ENCODE measurements around the gene PAPOLB. TPM values are rescaled to one million over a fixed set of nuclear protein-coding genes. Genes with fewer than 3 reads are reported as not detected.
"Not testable (repeated sequence)": the region's sequence is repeated elsewhere in the genome, so short reads cannot be mapped to it uniquely, and the experiment has no call there.

PAPOLB gene
- polyA plus RNA-seq (ENCODE audit: insufficient read length in 4 of 4): under 1 TPM; 0.05 to 0.14 (median 0.11) TPM

- no peak for DNase-seq (ENCODE audit: low read depth in 4 of 4, low spot score in 3 of 4)
Measured at GRCh38 chr7:4861673-4862072, at the start of gene PAPOLB. Gene PAPOLB (minus strand): TSS chr7:4862030. CDS start chr7:4861810, 220 bp downstream.

GRCh38 chr7:4911111-4911828, 49.4 kb upstream of the PAPOLB start:
- no peak for DNase-seq (ENCODE audit: low read depth in 4 of 4, low spot score in 3 of 4)

GRCh38 chr7:4906682-4907081, 44.9 kb upstream of the PAPOLB start:
- DNase-seq (ENCODE audit: low read depth in 4 of 4, low spot score in 3 of 4): no peak

GRCh38 chr7:4905171-4905570, 43.3 kb upstream of the PAPOLB start:
- DNase-seq (ENCODE audit: low read depth in 4 of 4, low spot score in 3 of 4): no peak

- DNase-seq (ENCODE audit: low read depth in 4 of 4, low spot score in 3 of 4): no peak
Measured at GRCh38 chr7:4904346-4904745, 42.5 kb upstream of the PAPOLB start.

- DNase-seq (ENCODE audit: low read depth in 4 of 4, low spot score in 3 of 4): no peak
Measured at GRCh38 chr7:4895766-4896165, 33.9 kb upstream of the PAPOLB start.

GRCh38 chr7:4894482-4894881, 32.7 kb upstream of the PAPOLB start:
- DNase-seq (ENCODE audit: low read depth in 4 of 4, low spot score in 3 of 4): no peak

- DNase-seq (ENCODE audit: low read depth in 4 of 4, low spot score in 3 of 4): no peak
Measured at GRCh38 chr7:4893929-4894475, 32.2 kb upstream of the PAPOLB start.

GRCh38 chr7:4893188-4893587, 31.4 kb upstream of the PAPOLB start:
- not testable (repeated sequence) for DNase-seq (ENCODE audit: low read depth in 4 of 4, low spot score in 3 of 4)

- not testable (repeated sequence) for DNase-seq (ENCODE audit: low read depth in 4 of 4, low spot score in 3 of 4)
Measured at GRCh38 chr7:4891522-4891921, 29.7 kb upstream of the PAPOLB start.

GRCh38 chr7:4889682-4890081, 27.9 kb upstream of the PAPOLB start:
- no peak for DNase-seq (ENCODE audit: low read depth in 4 of 4, low spot score in 3 of 4)

GRCh38 chr7:4888161-4888560, 26.3 kb upstream of the PAPOLB start:
- no peak for DNase-seq (ENCODE audit: low read depth in 4 of 4, low spot score in 3 of 4)

GRCh38 chr7:4886671-4887070, 24.8 kb upstream of the PAPOLB start:
- DNase-seq (ENCODE audit: low read depth in 4 of 4, low spot score in 3 of 4): no peak

GRCh38 chr7:4885317-4885807, 23.5 kb upstream of the PAPOLB start:
- DNase-seq (ENCODE audit: low read depth in 4 of 4, low spot score in 3 of 4): no peak

GRCh38 chr7:4884164-4884563, 22.3 kb upstream of the PAPOLB start:
- no peak for DNase-seq (ENCODE audit: low read depth in 4 of 4, low spot score in 3 of 4)

- peak; percentile 46 to 74 (median 66) for DNase-seq (ENCODE audit: low read depth in 4 of 4, low spot score in 3 of 4)
Measured at GRCh38 chr7:4883372-4884144, 21.7 kb upstream of the PAPOLB start, which contains the start of gene RADIL. Gene RADIL (minus strand): TSS chr7:4883716. CDS start chr7:4878139, 5,577 bp downstream.

GRCh38 chr7:4883033-4883371, 21.2 kb upstream of the PAPOLB start:
- no peak for DNase-seq (ENCODE audit: low read depth in 4 of 4, low spot score in 3 of 4)

GRCh38 chr7:4882169-4883032, 20.6 kb upstream of the PAPOLB start:
- no peak for DNase-seq (ENCODE audit: low read depth in 4 of 4, low spot score in 3 of 4)

- DNase-seq (ENCODE audit: low read depth in 4 of 4, low spot score in 3 of 4): no peak
Measured at GRCh38 chr7:4880218-4880617, 18.4 kb upstream of the PAPOLB start.

- no peak for DNase-seq (ENCODE audit: low read depth in 4 of 4, low spot score in 3 of 4)
Measured at GRCh38 chr7:4879396-4880081, 17.7 kb upstream of the PAPOLB start.

Data from left renal pelvis (tissue), 4 donors.